Testis (tissue), 2 donors: ENCODE data around the gene PRKCZ.

Experiments
- POLR2A ChIP-seq: fragments of 450-650 bp; IDR thresholded peaks from one replicate; pipeline ENCODE4 v1.6.1; 2017; ENCODE audit warnings: antibody characterized with exemption, mild to moderate bottlenecking, moderate library complexity
- TF ChIP-seq, protein P1 (sequence below), 3 experiments: fragments of 450-650 bp in 2 of 3; fragments of 200-600 bp in 1 of 3; sonication (generic) in 1 of 3; IDR thresholded peaks; one replicate each; pipeline ENCODE4 v1.5.1; 2016 to 2019; ENCODE audit warnings: antibody characterized with exemption in 3 of 3, mild to moderate bottlenecking in 2 of 3, moderate library complexity in 1 of 3

DNA sequence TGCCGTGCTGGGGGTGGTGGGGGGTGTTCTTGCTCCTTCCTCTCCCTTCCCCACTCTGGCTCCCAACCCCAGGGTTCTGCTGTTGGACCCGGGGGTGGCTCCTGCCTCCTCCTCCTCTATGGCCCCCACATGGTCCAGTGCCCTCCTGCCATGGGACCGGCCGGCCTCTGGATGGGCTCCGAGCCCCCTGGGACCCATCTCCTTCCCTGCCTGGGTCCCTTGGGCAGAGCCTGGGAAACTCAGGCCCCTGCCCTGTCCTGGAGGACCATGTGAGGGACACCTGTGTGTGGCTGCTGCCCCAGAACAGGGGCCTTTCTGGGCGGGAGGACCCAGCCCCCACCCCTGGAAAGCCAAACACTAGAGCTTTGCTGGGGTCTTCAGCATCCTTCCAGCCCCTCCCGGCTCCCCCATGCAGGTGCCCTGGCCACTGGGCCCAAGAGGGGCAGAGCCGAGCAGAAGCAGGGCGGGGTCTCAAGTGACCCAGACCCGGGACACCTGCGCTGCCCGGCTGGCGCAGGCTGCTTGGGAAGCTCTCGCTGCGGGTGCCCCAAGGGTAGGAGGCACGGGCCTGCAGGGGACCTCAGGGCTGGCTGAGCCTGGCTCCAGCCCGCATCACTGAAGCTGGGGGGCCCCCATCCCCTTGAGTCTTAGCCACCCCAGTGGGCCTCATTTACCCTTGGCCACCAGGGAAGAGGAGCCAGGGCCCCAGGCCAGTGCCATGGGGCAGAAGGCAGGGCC lies 146.9 kb downstream of the PRKCZ start:
- TF ChIP-seq, protein P1, sequence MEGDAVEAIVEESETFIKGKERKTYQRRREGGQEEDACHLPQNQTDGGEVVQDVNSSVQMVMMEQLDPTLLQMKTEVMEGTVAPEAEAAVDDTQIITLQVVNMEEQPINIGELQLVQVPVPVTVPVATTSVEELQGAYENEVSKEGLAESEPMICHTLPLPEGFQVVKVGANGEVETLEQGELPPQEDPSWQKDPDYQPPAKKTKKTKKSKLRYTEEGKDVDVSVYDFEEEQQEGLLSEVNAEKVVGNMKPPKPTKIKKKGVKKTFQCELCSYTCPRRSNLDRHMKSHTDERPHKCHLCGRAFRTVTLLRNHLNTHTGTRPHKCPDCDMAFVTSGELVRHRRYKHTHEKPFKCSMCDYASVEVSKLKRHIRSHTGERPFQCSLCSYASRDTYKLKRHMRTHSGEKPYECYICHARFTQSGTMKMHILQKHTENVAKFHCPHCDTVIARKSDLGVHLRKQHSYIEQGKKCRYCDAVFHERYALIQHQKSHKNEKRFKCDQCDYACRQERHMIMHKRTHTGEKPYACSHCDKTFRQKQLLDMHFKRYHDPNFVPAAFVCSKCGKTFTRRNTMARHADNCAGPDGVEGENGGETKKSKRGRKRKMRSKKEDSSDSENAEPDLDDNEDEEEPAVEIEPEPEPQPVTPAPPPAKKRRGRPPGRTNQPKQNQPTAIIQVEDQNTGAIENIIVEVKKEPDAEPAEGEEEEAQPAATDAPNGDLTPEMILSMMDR (IDR thresholded peaks at IDR 0.05): no peak
- TF ChIP-seq POLR2A: no peak
